Measurements from ENCODE around the gene MDM2. TPM values are rescaled to one million over a fixed set of nuclear protein-coding genes. Genes with fewer than 3 reads are reported as not detected.

Gene MDM2
- total and polyA plus RNA-seq, 2 of the 8 experiments (the other 6 are each of a cell fraction or from before 2014, with no cell fraction given): 15.1 to 115 TPM

DNA sequence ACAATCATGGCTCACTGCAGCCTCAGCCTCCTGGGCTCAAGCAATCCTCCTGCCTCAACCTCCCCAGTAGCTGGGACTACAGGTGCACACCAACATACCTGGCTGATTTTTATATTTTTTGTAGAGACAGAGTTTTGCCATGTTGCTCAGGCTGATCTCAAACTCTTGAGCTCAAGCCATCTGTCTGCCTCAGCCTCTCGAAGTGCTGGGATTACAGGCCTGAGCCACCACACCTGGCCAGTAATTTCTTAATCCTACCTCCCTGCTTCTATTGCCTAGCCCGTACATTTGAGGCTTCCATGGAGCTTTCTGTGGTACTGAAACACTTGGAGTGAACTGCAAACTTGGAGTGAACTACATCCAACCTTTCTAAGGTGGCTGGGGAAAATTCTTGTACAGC, 41.3 kb upstream of the MDM2 start:
- Histone ChIP-seq H2BK12ac (ENCODE audit: low read depth, low read length) (no peak overlapping the region), H4K5ac (ENCODE audit: insufficient read length, low read depth, low read length) (no peak overlapping the region), H3K79me1 (ENCODE audit: low read depth, low read length) (no peaks in the 10 kb centered on the region), H2AK5ac (ENCODE audit: low read depth, low read length) (no peak overlapping the region), H3K4me2 (ENCODE audit: insufficient read depth in 1 of 2, low read depth in 2 of 2, low read length in 2 of 2) (no peak overlapping the region), H2BK15ac (ENCODE audit: low read length) (no peak overlapping the region), H2AFZ (ENCODE audit: low read length) (no peak overlapping the region), H3K27me3 (replicated peaks in 1 of 4; ENCODE audit: control insufficient read depth in 3 of 4, extremely low read depth in 1 of 4, insufficient read depth in 3 of 4, low read length in 3 of 4) (no peaks in the 10 kb centered on the region), H2BK20ac (ENCODE audit: low read length) (no peak overlapping the region), H3K79me2 (ENCODE audit: control insufficient read depth in 1 of 2, insufficient read depth in 2 of 2, low read length in 2 of 2) (no peaks in the 10 kb centered on the region), H3K4ac (replicated peaks; ENCODE audit: insufficient read length, low read depth, low read length) (no peak overlapping the region), H3K18ac (ENCODE audit: extremely low read depth, low read length) (no peak overlapping the region), H3K14ac (ENCODE audit: insufficient read length) (no peak overlapping the region), H3K9me3 (ENCODE audit: insufficient read depth in 2 of 2, low read depth in 1 of 2, low read length in 1 of 2) (no peaks in the 10 kb centered on the region), H2BK5ac (ENCODE audit: low read depth, low read length) (no peak overlapping the region), H3K23ac (ENCODE audit: insufficient read length) (no peak overlapping the region), H3K4me1 (replicated peaks in 1 of 4; ENCODE audit: control insufficient read depth in 3 of 4, insufficient read depth in 4 of 4, low read length in 3 of 4) (no peaks in the 10 kb centered on the region), H3K36me3 (ENCODE audit: control insufficient read depth in 2 of 4, insufficient read depth in 4 of 4, low read length in 3 of 4) (peaks cover 0 to 12% (median under 1%) of the 10 kb centered on the region in 4 experiments; a peak in 2 of 8 replicates), H2BK120ac (replicated peaks; ENCODE audit: low read depth, low read length) (no peak overlapping the region), H4K8ac (ENCODE audit: extremely low read depth, insufficient read depth, low read length) (no peak overlapping the region), H3K27ac (ENCODE audit: low read depth, low read length) (no peak overlapping the region), H3K56ac (replicated peaks; ENCODE audit: insufficient read length, low read depth, low read length) (no peak overlapping the region), H3K4me3 (ENCODE audit: extremely low read depth in 1 of 4, insufficient read depth in 2 of 4, low read depth in 3 of 4, low read length in 4 of 4) (no peak overlapping the region), H3K9ac (replicated peaks in 1 of 4; ENCODE audit: extremely low read depth in 1 of 4, low read depth in 3 of 4, low read length in 3 of 4) (no peak overlapping the region), H3K23me2 (ENCODE audit: low read depth, low read length) (no peaks in the 10 kb centered on the region), H4K91ac (replicated peaks; ENCODE audit: insufficient read length, low read length) (no peak overlapping the region), H4K20me1 (replicated peaks in 1 of 2; ENCODE audit: control insufficient read depth in 1 of 2, insufficient read depth in 2 of 2, low read length in 2 of 2) (peaks cover 0 to 2% of the 10 kb centered on the region in 2 experiments)
- WGBS, 2 experiments (ENCODE audit: extremely low coverage in 1 of 2, insufficient coverage in 1 of 2, insufficient read length in 1 of 2, insufficient replicate concordance in 2 of 2, low coverage in 1 of 2, low lambda C conversion rate in 2 of 2, missing lambda C conversion rate in 1 of 2): 90% methylated on average over 2 of the region's 2 CpGs; no CpG with 5 or more reads in 1 of the 2 experiments
- DNase-seq (ENCODE audit: low read depth in 1 of 2, low spot score in 2 of 2): no peak
- POLR2A ChIA-PET (ENCODE audit: partially characterized antibody): interaction anchor here (0.5 to 1.1 kb wide), 3 partner anchors 9 to 46 kb away, joined by 3 to 4 read pairs (median 3); no protein-coding TSS in a partner anchor
- CTCF ChIA-PET (ENCODE audit: partially characterized antibody): no interaction called here
- no peak for FAIRE-seq
- no peak for TF ChIP-seq RFX5 (IDR thresholded peaks at IDR 0.05; ENCODE audit: borderline replicate concordance, low read depth, low read length)

Measured in H1 (cell line).